Measurements from ENCODE around the gene WFDC1. TPM values are rescaled to one million over a fixed set of nuclear protein-coding genes. Genes with fewer than 3 reads are reported as not detected.

WFDC1 gene
- total RNA-seq, 2 donors from 2014 or later = 0.78 to 2.3 TPM

- ATAC-seq (no peak), DNase-seq (no peak)
- 70 to 79% methylated on average over 15 to 16 of the region's 16 CpGs for WGBS, 2 donors
- Histone ChIP-seq H3K9me3 (no peaks in the 10 kb centered on the region), H3K27me3 (no peaks in the 10 kb centered on the region), H3K27ac (no peak overlapping the region), H3K4me3 (no peak overlapping the region), H3K36me3 (replicated peaks in 1 of 2; ENCODE audit: insufficient read depth in 1 of 2, low read depth in 2 of 2) (no peaks in the 10 kb centered on the region), H3K4me1 (no peaks in the 10 kb centered on the region)
- TF ChIP-seq POLR2A (IDR thresholded peaks at IDR 0.05) (no peak), CTCF (IDR thresholded peaks at IDR 0.05) (no peak)
- intact Hi-C loops (cut with DNase I) = no loop called here
Measured at GRCh38 chr16:84350685-84351400, 56.2 kb downstream of the WFDC1 start.

GRCh38 chr16:84351630-84352029, 57.0 kb downstream of the WFDC1 start:
- H3K4me3 ChIP-seq = no peak overlapping the region
- H3K27ac ChIP-seq = no peak overlapping the region
- no peaks in the 10 kb centered on the region for H3K9me3 ChIP-seq
- no peaks in the 10 kb centered on the region for H3K4me1 ChIP-seq
- TF ChIP-seq POLR2A (IDR thresholded peaks at IDR 0.05) (no peak), CTCF (IDR thresholded peaks at IDR 0.05) (no peak)
- intact Hi-C loops (cut with DNase I) = no loop called here
- no peak for DNase-seq
- no peaks in the 10 kb centered on the region for H3K27me3 ChIP-seq
- 69 to 82% methylated on average over 8 of the region's 8 CpGs for WGBS, 2 donors
- no peak for ATAC-seq
- no peaks in the 10 kb centered on the region for H3K36me3 ChIP-seq (replicated peaks in 1 of 2; ENCODE audit: insufficient read depth in 1 of 2, low read depth in 2 of 2)

- Histone ChIP-seq H3K4me1 (no peaks in the 10 kb centered on the region), H3K9me3 (no peaks in the 10 kb centered on the region), H3K27me3 (no peaks in the 10 kb centered on the region), H3K27ac (no peak overlapping the region), H3K4me3 (no peak overlapping the region), H3K36me3 (replicated peaks in 1 of 2; ENCODE audit: insufficient read depth in 1 of 2, low read depth in 2 of 2) (no peaks in the 10 kb centered on the region)
- WGBS, 2 donors = 60 to 71% methylated on average over 6 of the region's 6 CpGs
- TF ChIP-seq POLR2A (IDR thresholded peaks at IDR 0.05) (no peak), CTCF (IDR thresholded peaks at IDR 0.05) (no peak)
- ATAC-seq = no peak
- DNase-seq = no peak
- intact Hi-C loops (cut with DNase I) = no loop called here
Measured at GRCh38 chr16:84354306-84354705, 59.6 kb downstream of the WFDC1 start.

GRCh38 chr16:84355149-84355548, 60.5 kb downstream of the WFDC1 start:
- no peaks in the 10 kb centered on the region for H3K27me3 ChIP-seq
- H3K4me1 ChIP-seq = no peaks in the 10 kb centered on the region
- WGBS, 2 donors = 62 to 77% methylated on average over 2 of the region's 2 CpGs
- H3K9me3 ChIP-seq = no peaks in the 10 kb centered on the region
- intact Hi-C loops (cut with DNase I) = no loop called here
- ATAC-seq (no peak), DNase-seq (no peak)
- TF ChIP-seq POLR2A (IDR thresholded peaks at IDR 0.05) (no peak), CTCF (IDR thresholded peaks at IDR 0.05) (no peak)
- no peaks in the 10 kb centered on the region for H3K36me3 ChIP-seq (replicated peaks in 1 of 2; ENCODE audit: insufficient read depth in 1 of 2, low read depth in 2 of 2)
- no peak overlapping the region for H3K27ac ChIP-seq
- H3K4me3 ChIP-seq = no peak overlapping the region

GRCh38 chr16:84356176-84356575, 61.5 kb downstream of the WFDC1 start:
- no peaks in the 10 kb centered on the region for H3K4me1 ChIP-seq
- 66 to 69% methylated on average over 8 to 10 of the region's 10 CpGs for WGBS, 2 donors
- H3K36me3 ChIP-seq (replicated peaks in 1 of 2; ENCODE audit: insufficient read depth in 1 of 2, low read depth in 2 of 2) = no peaks in the 10 kb centered on the region
- no peaks in the 10 kb centered on the region for H3K9me3 ChIP-seq
- H3K27me3 ChIP-seq = no peaks in the 10 kb centered on the region
- H3K27ac ChIP-seq = no peak overlapping the region
- H3K4me3 ChIP-seq = no peak overlapping the region
- intact Hi-C loops (cut with DNase I) = no loop called here
- no peak for ATAC-seq
- DNase-seq = no peak
- TF ChIP-seq CTCF (IDR thresholded peaks at IDR 0.05) = no peak
- no peak for TF ChIP-seq POLR2A (IDR thresholded peaks at IDR 0.05)
